Right lobe of liver (tissue), 6 donors: Measurements from ENCODE around the gene UNC93B1. TPM values are rescaled to one million over a fixed set of nuclear protein-coding genes. Genes with fewer than 3 reads are reported as not detected.

Source experiments
- ATAC-seq, 4 donors: fragments of 200-7000 bp; cut with Tn5 transposase; one replicate each; pipeline ENCODE4 v1.9.1; 2020; ENCODE audit warnings: mild to moderate bottlenecking in 4 of 4, moderate library complexity in 4 of 4
- DNase-seq, 3 donors: peaks; one replicate each; pipeline ENCODE4 v3.0.0-alpha.2; 2020
- H3K27ac ChIP-seq, 3 donors: fragments of 200-600 bp; one replicate each; pipeline ENCODE4 v1.8.0; 2022
- H3K27me3 ChIP-seq, 2 donors: fragments of 200-600 bp; one replicate each; pipeline ENCODE4 v1.8.0; 2022
- H3K36me3 ChIP-seq, 4 donors: fragments of 200-600 bp; sonication (generic) in 1 of 4; one replicate each; pipeline versions ENCODE4 v1.5.1 to v1.8.0; 2017 to 2022; ENCODE audit warnings: control low read depth in 1 of 4
- H3K4me1 ChIP-seq, 4 donors: fragments of 200-600 bp; sonication (generic) in 1 of 4; one replicate each; pipeline versions ENCODE4 v1.5.1 to v1.8.0; 2017 to 2022; ENCODE audit warnings: control low read depth in 1 of 4
- H3K4me3 ChIP-seq, 3 donors: fragments of 200-600 bp; one replicate each; pipeline ENCODE4 v1.8.0; 2022
- H3K9me3 ChIP-seq, 4 donors: fragments of 200-600 bp; sonication (generic) in 1 of 4; one replicate each; pipeline versions ENCODE4 v1.5.1 to v1.8.0; 2017 to 2022; ENCODE audit warnings: control low read depth in 1 of 4
- POLR2A ChIP-seq: fragments of 450-650 bp; IDR thresholded peaks from one replicate; pipeline ENCODE4 v1.6.1; 2017; ENCODE audit warnings: antibody characterized with exemption, mild to moderate bottlenecking
- WGBS: methylation state at CpG from one replicate; pipeline ENCODE4 v1.1.6; 2018; ENCODE audit warnings: low coverage, low lambda C conversion rate; ENCODE audit not compliant: insufficient coverage; ENCODE audit errors: missing lambda C conversion rate; 5-methylcytosine and 5-hydroxymethylcytosine counted together
- intact Hi-C, 2 donors: fragments of 100-400 bp; cut with DNase I; formaldehyde crosslinking; loops; one replicate each; pipeline versions ENCODE4 v1.11.2 to v1.14.1; 2022
- total RNA-seq, 6 experiments: library from RNA; depleted of rRNA in 2 of 6; stranded (reverse); fragments of >200 nt in 2 of 6; fragmentation: NEBNext Ultra II Directional in 3 of 6; extraction: Animal tissue kit (Norgen Biotek cat#: 25700) in 3 of 6; gene quantifications; one replicate each; pipeline versions ENCODE4 v1.1.0 to v1.2.4, GENCODE V29; 2016 to 2023
- TF ChIP-seq, protein P1 (sequence below), 4 donors: fragments of 200-600 bp in 3 of 4; fragments of 450-650 bp in 1 of 4; IDR thresholded peaks; one replicate each; pipeline versions ENCODE4 v1.5.1 to v1.8.0; 2016 to 2022; ENCODE audit warnings: antibody characterized with exemption in 4 of 4, mild to moderate bottlenecking in 2 of 4
- donor health status: DM: no; HTN: yes; CAD: no.
- donor health status: DM: no; HTN: no; CAD: no.
- donor health status: DM: no; HTN: no; CAD: no.
- donor health status: DM: no; HTN: yes; CAD: no.
- donor health status: DM: no; HTN: yes; CAD: no.

Gene UNC93B1
- total RNA-seq, 6 experiments from 2014 or later: 13.3 to 21.4 (median 17.9) TPM

DNA sequence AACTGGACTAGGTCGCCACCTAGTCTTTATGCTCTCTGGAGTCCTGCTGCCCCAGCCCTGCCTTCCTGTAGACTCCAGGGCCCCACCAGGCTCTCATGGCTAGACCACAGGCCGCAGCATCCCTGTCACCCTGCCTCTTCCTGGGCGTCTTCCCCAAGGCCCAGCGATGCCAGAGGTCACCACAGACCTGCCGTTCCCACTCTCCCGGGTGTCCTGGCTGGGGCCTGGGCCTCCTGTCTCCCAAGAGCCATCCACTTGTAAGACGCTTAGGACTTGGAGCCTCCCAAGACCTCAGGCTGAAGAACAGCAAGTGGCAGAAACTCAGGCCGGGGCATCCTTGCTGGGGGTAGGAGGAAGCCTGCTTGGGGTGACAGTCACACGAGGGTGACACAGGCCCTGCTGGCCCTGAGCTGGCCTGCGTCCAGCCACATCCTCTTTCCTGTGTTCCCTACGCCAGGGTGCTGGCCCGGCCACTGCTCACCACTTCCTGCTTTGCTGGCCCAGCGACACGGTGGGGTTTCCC is 32.9 kb upstream of the UNC93B1 start:
- intact Hi-C loops: no loop called here
- H3K4me3 ChIP-seq: no peak overlapping the region
- H3K9me3 ChIP-seq: no peaks in the 10 kb centered on the region
- 13% methylated on average over 3 of the region's 14 CpGs for WGBS
- peak in 3 of 4 donors; percentile 20 to 40 (median 30) for ATAC-seq
- TF ChIP-seq POLR2A: no peak
- TF ChIP-seq, protein P1, sequence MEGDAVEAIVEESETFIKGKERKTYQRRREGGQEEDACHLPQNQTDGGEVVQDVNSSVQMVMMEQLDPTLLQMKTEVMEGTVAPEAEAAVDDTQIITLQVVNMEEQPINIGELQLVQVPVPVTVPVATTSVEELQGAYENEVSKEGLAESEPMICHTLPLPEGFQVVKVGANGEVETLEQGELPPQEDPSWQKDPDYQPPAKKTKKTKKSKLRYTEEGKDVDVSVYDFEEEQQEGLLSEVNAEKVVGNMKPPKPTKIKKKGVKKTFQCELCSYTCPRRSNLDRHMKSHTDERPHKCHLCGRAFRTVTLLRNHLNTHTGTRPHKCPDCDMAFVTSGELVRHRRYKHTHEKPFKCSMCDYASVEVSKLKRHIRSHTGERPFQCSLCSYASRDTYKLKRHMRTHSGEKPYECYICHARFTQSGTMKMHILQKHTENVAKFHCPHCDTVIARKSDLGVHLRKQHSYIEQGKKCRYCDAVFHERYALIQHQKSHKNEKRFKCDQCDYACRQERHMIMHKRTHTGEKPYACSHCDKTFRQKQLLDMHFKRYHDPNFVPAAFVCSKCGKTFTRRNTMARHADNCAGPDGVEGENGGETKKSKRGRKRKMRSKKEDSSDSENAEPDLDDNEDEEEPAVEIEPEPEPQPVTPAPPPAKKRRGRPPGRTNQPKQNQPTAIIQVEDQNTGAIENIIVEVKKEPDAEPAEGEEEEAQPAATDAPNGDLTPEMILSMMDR (IDR thresholded peaks at IDR 0.05): no peak
- peak; percentile 73 to 87 (median 85) for DNase-seq
- no peaks in the 10 kb centered on the region for H3K27me3 ChIP-seq
- peaks cover 0 to 58% (median 25%) of the 10 kb centered on the region in 4 donors for H3K4me1 ChIP-seq
- H3K36me3 ChIP-seq: peaks cover 0 to 8% (median 3%) of the 10 kb centered on the region in 4 donors
- H3K27ac ChIP-seq: peak overlapping the region; percentile 81 to 97 (median 94)

DNA sequence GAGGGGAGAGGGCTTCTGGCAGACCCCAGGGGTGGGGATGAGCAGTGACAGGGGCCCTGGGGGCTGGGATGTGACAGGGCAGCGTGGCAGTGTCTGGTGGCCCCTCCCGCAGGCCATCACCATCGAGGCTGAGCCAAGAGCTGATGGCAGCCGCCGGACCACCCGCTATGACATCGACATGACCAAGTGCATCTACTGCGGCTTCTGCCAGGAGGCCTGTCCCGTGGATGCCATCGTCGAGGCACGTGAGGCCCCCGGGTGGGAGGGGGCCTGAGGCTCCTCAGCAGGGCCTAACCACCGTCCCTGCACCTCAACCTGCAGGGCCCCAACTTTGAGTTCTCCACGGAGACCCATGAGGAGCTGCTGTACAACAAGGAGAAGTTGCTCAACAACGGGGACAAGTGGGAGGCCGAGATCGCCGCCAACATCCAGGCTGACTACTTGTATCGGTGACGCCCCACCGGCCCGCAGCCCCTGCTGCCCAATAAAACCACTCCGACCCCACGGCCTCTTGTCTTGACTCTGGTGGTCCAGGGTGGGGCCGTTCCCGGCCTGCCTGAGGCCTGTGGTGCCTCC is 32.3 kb upstream of the UNC93B1 start:
- no peaks in the 10 kb centered on the region for H3K27me3 ChIP-seq
- TF ChIP-seq, protein P1 (IDR thresholded peaks at IDR 0.05): no peak
- no peak for TF ChIP-seq POLR2A
- peak overlapping the region; percentile 81 to 97 (median 94) for H3K27ac ChIP-seq
- DNase-seq: peak in 2 of 3 donors; percentile 53 to 68
- intact Hi-C loops: no loop called here
- H3K9me3 ChIP-seq: no peaks in the 10 kb centered on the region
- H3K4me3 ChIP-seq: no peak overlapping the region
- peaks cover 0 to 8% (median 3%) of the 10 kb centered on the region in 4 donors for H3K36me3 ChIP-seq
- WGBS: no CpG with 5 or more reads among the region's 27 CpGs
- ATAC-seq: no peak
- peaks cover 0 to 63% (median 27%) of the 10 kb centered on the region in 4 donors for H3K4me1 ChIP-seq

DNA sequence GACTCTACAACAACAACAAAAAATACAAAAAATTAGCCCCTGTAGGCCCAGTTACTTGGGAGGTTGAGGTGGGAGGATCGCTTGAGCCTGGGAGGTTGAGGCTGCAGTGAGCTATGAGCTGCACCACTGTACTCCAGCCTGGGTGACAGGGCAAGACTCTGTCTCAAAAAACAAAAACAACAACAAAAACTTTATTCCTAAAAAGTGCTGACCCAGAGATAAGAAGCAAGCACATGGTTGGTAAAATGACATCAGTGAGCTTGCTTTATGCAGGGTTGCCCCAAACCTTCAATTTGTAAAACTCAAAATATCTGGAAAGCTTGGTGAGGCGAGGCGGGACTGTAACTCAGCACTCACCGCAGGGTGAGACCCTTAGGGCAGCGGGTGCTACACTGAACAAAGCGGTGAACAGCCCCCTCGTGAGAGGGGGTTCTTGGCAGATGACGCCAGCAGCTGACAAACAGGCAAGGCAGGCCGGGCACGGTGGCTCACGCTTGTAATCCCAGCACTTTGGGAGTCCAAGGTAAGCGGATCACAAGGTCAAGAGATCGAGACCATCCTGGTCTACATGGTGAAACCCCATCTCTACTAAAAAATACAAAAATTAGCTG is 31.5 kb upstream of the UNC93B1 start:
- Histone ChIP-seq H3K27ac (peak overlapping the region in 1 of 3 donors; percentile 94), H3K27me3 (no peaks in the 10 kb centered on the region), H3K4me3 (no peak overlapping the region), H3K4me1 (peaks cover 0 to 65% (median 28%) of the 10 kb centered on the region in 4 donors), H3K36me3 (peaks cover 0 to 8% (median 3%) of the 10 kb centered on the region in 4 donors), H3K9me3 (no peaks in the 10 kb centered on the region)
- TF ChIP-seq, protein P1 (IDR thresholded peaks at IDR 0.05): no peak
- TF ChIP-seq POLR2A: no peak
- ATAC-seq (no peak), DNase-seq (no peak)
- intact Hi-C loops: no loop called here
- 82% methylated on average over 9 of the region's 13 CpGs for WGBS

DNA sequence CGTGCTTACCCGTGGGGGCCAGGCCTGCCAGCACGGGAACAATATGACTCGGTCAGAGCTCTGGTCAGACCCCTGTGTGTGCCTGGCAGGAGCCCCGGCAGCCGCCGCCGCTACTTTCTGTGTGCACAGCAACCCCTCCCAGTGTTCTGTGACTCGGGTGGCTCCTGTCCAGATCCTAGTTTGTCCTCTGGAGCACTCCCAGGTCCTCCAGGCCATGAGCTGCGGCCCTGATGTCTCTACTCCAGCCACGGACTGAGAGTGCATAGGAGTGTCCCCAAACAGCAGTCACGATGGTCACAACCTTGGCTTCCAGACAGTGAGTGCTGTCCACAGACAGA is 29.8 kb upstream of the UNC93B1 start:
- peak overlapping the region in 1 of 3 donors; percentile 11 for H3K4me3 ChIP-seq
- intact Hi-C loops: no loop called here
- no peaks in the 10 kb centered on the region for H3K27me3 ChIP-seq
- H3K36me3 ChIP-seq: peaks cover 0 to 8% (median 3%) of the 10 kb centered on the region in 4 donors
- ATAC-seq: peak; percentile 15 to 49 (median 38)
- H3K9me3 ChIP-seq: no peaks in the 10 kb centered on the region
- peak; percentile 74 to 92 (median 87) for DNase-seq
- peak overlapping the region; percentile 33 to 67 (median 59) for H3K27ac ChIP-seq
- peaks cover 0 to 62% (median 28%) of the 10 kb centered on the region in 4 donors for H3K4me1 ChIP-seq
- WGBS: no CpG with 5 or more reads among the region's 12 CpGs
- TF ChIP-seq POLR2A: no peak
- TF ChIP-seq, protein P1 (IDR thresholded peaks at IDR 0.05): no peak
